Measurements from ENCODE around the gene TLE4.

GRCh38 chr9:79774356-79774755 lies 202.6 kb downstream of the TLE4 start:
- TF ChIP-seq, protein P1, sequence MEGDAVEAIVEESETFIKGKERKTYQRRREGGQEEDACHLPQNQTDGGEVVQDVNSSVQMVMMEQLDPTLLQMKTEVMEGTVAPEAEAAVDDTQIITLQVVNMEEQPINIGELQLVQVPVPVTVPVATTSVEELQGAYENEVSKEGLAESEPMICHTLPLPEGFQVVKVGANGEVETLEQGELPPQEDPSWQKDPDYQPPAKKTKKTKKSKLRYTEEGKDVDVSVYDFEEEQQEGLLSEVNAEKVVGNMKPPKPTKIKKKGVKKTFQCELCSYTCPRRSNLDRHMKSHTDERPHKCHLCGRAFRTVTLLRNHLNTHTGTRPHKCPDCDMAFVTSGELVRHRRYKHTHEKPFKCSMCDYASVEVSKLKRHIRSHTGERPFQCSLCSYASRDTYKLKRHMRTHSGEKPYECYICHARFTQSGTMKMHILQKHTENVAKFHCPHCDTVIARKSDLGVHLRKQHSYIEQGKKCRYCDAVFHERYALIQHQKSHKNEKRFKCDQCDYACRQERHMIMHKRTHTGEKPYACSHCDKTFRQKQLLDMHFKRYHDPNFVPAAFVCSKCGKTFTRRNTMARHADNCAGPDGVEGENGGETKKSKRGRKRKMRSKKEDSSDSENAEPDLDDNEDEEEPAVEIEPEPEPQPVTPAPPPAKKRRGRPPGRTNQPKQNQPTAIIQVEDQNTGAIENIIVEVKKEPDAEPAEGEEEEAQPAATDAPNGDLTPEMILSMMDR (IDR thresholded peaks at IDR 0.05), result no peak
- no peak for TF ChIP-seq POLR2A (IDR thresholded peaks at IDR 0.05)
